IMR-90 (cell line): ENCODE data around the gene NFASC. TPM values are rescaled to one million over a fixed set of nuclear protein-coding genes. Genes with fewer than 3 reads are reported as not detected.

ENCODE experiments used
- ATAC-seq: fragments of 200-7000 bp; cut with Tn5 transposase; 2 replicates; pipeline ENCODE4 v1.9.1; 2020; ENCODE audit warnings: low read depth, mild to moderate bottlenecking, moderate library complexity
- BruUV-seq: library from RNA; stranded (reverse); fragments of 400-500 nt; replicated peaks from 2 replicates; lab custom pipeline; 2021; lab: Mats Ljungman, UMichigan
- CTCF ChIA-PET: fragments of 300-600 bp; formaldehyde crosslinking; extraction: SDS; loops from one replicate; lab custom pipeline; 2021; ENCODE audit warnings: antibody characterized with exemption; lab: Yijun Ruan, JAX
- POLR2A ChIA-PET: fragments of 300-600 bp; sonication (Branson Sonifier 250); formaldehyde crosslinking; loops from one replicate; lab custom pipeline; 2022; ENCODE audit warnings: antibody characterized with exemption; ENCODE audit not compliant: unreplicated experiment; lab: Charles Lee
- DNase-seq: peaks from one replicate; pipeline ENCODE4 v3.0.0; 2013
- H2AFZ ChIP-seq: replicated peaks from 2 replicates; pipeline ENCODE3; 2013; ENCODE audit warnings: low read length, mild to moderate bottlenecking; ENCODE audit not compliant: poor library complexity
- H2AK5ac ChIP-seq: 2 replicates; pipeline ENCODE4 v1.6.1; 2013; ENCODE audit warnings: low read depth, low read length, inconsistent platforms
- H2AK9ac ChIP-seq: replicated peaks from 2 replicates; pipeline ENCODE3; 2013; ENCODE audit warnings: mild to moderate bottlenecking, low read depth, low read length, moderate library complexity; ENCODE audit not compliant: poor library complexity
- H2BK120ac ChIP-seq: 2 replicates; pipeline ENCODE4 v1.6.1; 2013; ENCODE audit warnings: low read depth, low read length, inconsistent platforms
- H2BK15ac ChIP-seq: 3 replicates; pipeline ENCODE4 v1.6.1; 2013; ENCODE audit warnings: low read depth, low read length, inconsistent platforms
- H2BK20ac ChIP-seq: 2 replicates; pipeline ENCODE4 v1.6.1; 2013; ENCODE audit warnings: low read depth, mild to moderate bottlenecking, inconsistent platforms, low read length, moderate library complexity
- H2BK5ac ChIP-seq: 2 replicates; pipeline ENCODE4 v1.6.1; 2013; ENCODE audit warnings: mild to moderate bottlenecking, low read depth, low read length, inconsistent platforms; ENCODE audit not compliant: poor library complexity, severe bottlenecking
- H3K14ac ChIP-seq: replicated peaks from 2 replicates; pipeline ENCODE4 v1.6.1; 2013; ENCODE audit warnings: low read depth, low read length, inconsistent platforms
- H3K18ac ChIP-seq: 2 replicates; pipeline ENCODE4 v1.6.1; 2013; ENCODE audit warnings: low read depth, low read length, control low read depth
- H3K23ac ChIP-seq: 2 replicates; pipeline ENCODE4 v1.6.1; 2013; ENCODE audit warnings: low read depth, low read length, inconsistent platforms
- H3K27ac ChIP-seq: 2 replicates; pipeline ENCODE4 v1.5.1; 2013; ENCODE audit warnings: mild to moderate bottlenecking, control low read depth, low read length; ENCODE audit not compliant: insufficient read depth
- H3K27me3 ChIP-seq: 2 replicates; pipeline ENCODE4 v1.6.1; 2013; ENCODE audit warnings: low read length; ENCODE audit not compliant: control insufficient read depth, insufficient read depth
- H3K36me3 ChIP-seq: 2 replicates; pipeline ENCODE4 v1.6.1; 2013; ENCODE audit warnings: low read length, mixed read lengths; ENCODE audit not compliant: control insufficient read depth, insufficient read depth
- H3K4ac ChIP-seq: 2 replicates; pipeline ENCODE4 v1.6.1; 2013; ENCODE audit warnings: low read depth, low read length, inconsistent platforms
- H3K4me1 ChIP-seq: 2 replicates; pipeline ENCODE4 v1.6.1; 2013; ENCODE audit warnings: low read length, mixed read lengths; ENCODE audit not compliant: control insufficient read depth, insufficient read depth
- H3K4me2 ChIP-seq: 2 replicates; pipeline ENCODE4 v1.6.1; 2013; ENCODE audit warnings: low read depth, mild to moderate bottlenecking, control low read depth, low read length, moderate library complexity
- H3K4me3 ChIP-seq: 2 replicates; pipeline ENCODE4 v1.5.1; 2013; ENCODE audit warnings: low read depth, mild to moderate bottlenecking, control low read depth, low read length, moderate library complexity; ENCODE audit not compliant: insufficient read depth
- H3K56ac ChIP-seq: 2 replicates; pipeline ENCODE4 v1.6.1; 2013; ENCODE audit warnings: low read length, inconsistent platforms; ENCODE audit not compliant: insufficient read depth; ENCODE audit errors: extremely low read depth
- H3K79me1 ChIP-seq, 2 experiments: 2 replicates each; pipeline ENCODE4 v1.6.1; 2013; ENCODE audit warnings: low read length in 2 of 2, inconsistent platforms in 1 of 2, low read depth in 1 of 2
- H3K9ac ChIP-seq: 2 replicates; pipeline ENCODE4 v1.6.1; 2013; ENCODE audit warnings: low read depth, low read length, control low read depth
- H3K9me1 ChIP-seq: 2 replicates; pipeline ENCODE4 v1.6.1; 2013; ENCODE audit warnings: low read length, inconsistent platforms; ENCODE audit not compliant: insufficient read depth
- H3K9me3 ChIP-seq: 2 replicates; pipeline ENCODE4 v1.6.1; 2013; ENCODE audit warnings: low read length; ENCODE audit not compliant: control insufficient read depth, insufficient read depth
- H4K20me1 ChIP-seq: 2 replicates; pipeline ENCODE4 v1.6.1; 2013; ENCODE audit warnings: low read length, inconsistent platforms; ENCODE audit not compliant: insufficient read depth
- H4K5ac ChIP-seq: 2 replicates; pipeline ENCODE4 v1.6.1; 2013; ENCODE audit warnings: mild to moderate bottlenecking, low read depth, low read length, control low read depth
- H4K8ac ChIP-seq, 2 experiments: 2 replicates each; pipeline ENCODE4 v1.6.1; 2013; ENCODE audit warnings: low read depth in 2 of 2, low read length in 2 of 2, control low read depth in 1 of 2, inconsistent platforms in 1 of 2
- H4K91ac ChIP-seq: 2 replicates; pipeline ENCODE4 v1.6.1; 2013; ENCODE audit warnings: low read depth, low read length, inconsistent platforms; ENCODE audit not compliant: insufficient read depth
- RCOR1 ChIP-seq: IDR thresholded peaks from 2 replicates; pipeline ENCODE4 v1.6.1; 2012; ENCODE audit warnings: mild to moderate bottlenecking, low read length, improper control_type of control experiment; ENCODE audit not compliant: insufficient replicate concordance
- WGBS, 2 experiments: methylation state at CpG; one replicate each; pipeline versions ENCODE4 v1.1.5 to v1.1.7; 2013; ENCODE audit warnings: missing lambda C conversion rate in 2 of 2; ENCODE audit not compliant: insufficient read length in 1 of 2; ENCODE audit errors: extremely low coverage in 2 of 2; 5-methylcytosine and 5-hydroxymethylcytosine counted together
- dilution Hi-C: fragments of 300-500 bp; cut with HindIII; formaldehyde crosslinking; loops from one replicate; pipeline ENCODE4 v1.14.3; 2018; ENCODE audit warnings: low sequenced_read_pairs; ENCODE audit not compliant: unreplicated experiment
- in situ Hi-C: fragments of 300-500 bp; cut with MboI; formaldehyde crosslinking; loops from 3 replicates; pipeline ENCODE4 v1.14.3; 2019; ENCODE audit warnings: low sequenced_read_pairs, inconsistent platforms, mixed read lengths
- intact Hi-C: fragments of 100-400 bp; cut with micrococcal nuclease; formaldehyde crosslinking; loops from 2 replicates; pipeline ENCODE4 v1.10.0; 2022
- polyA plus RNA-seq, 3 experiments: library from polyadenylated mRNA; depleted of rRNA; stranded (reverse); fragments of >200 nt; gene quantifications; 2 replicates each; pipeline ENCODE4 v1.2.3, GENCODE V29; 2012; ENCODE audit warnings: low replicate concordance in 1 of 3
- total RNA-seq: library from RNA; depleted of rRNA; stranded (reverse); fragments of >200 nt; gene quantifications from 2 replicates; pipeline ENCODE4 v1.2.3, GENCODE V29; 2012

The NFASC gene
- total and polyA plus RNA-seq, 2 of the 4 experiments (the other 2 are of a cell fraction): 0.18 to 0.79 TPM

GRCh38 chr1:204872262-204872881 lies 1.7 kb downstream of the NFASC start:
- H3K9me3 ChIP-seq: no peaks in the 10 kb centered on the region
- no peak overlapping the region for H3K4me3 ChIP-seq
- H3K9me1 ChIP-seq: no peaks in the 10 kb centered on the region
- ATAC-seq (no peak), DNase-seq (no peak)
- intact Hi-C loops: no loop called here
- no peak overlapping the region for H3K23ac ChIP-seq
- CTCF ChIA-PET: interaction anchor here (1.6 kb wide), 1 partner anchor 65 kb away, joined by 3 read pairs; no protein-coding TSS in a partner anchor
- no peak overlapping the region for H2BK15ac ChIP-seq
- H2BK20ac ChIP-seq: no peak overlapping the region
- no peak overlapping the region for H3K9ac ChIP-seq
- H2AFZ ChIP-seq: no peak overlapping the region
- H3K27me3 ChIP-seq: peaks cover 2% of the 10 kb centered on the region; the same call in 1 of the 2 replicates
- dilution Hi-C loops: no loop called here
- BruUV-seq: no TSS peak
- H2BK120ac ChIP-seq: no peak overlapping the region
- POLR2A ChIA-PET: no interaction called here
- no peak for TF ChIP-seq RCOR1
- H2BK5ac ChIP-seq: no peak overlapping the region
- no peak overlapping the region for H3K27ac ChIP-seq
- no peak overlapping the region for H3K4ac ChIP-seq
- H4K8ac ChIP-seq: no peak overlapping the region
- in situ Hi-C loops: no loop called here
- H3K18ac ChIP-seq: no peak overlapping the region
- H3K14ac ChIP-seq: no peak overlapping the region
- no peak overlapping the region for H3K56ac ChIP-seq
- H2AK5ac ChIP-seq: no peak overlapping the region
- WGBS, 2 experiments: 100% methylated on average over 2 of the region's 6 CpGs; no CpG with 5 or more reads in 1 of the 2 experiments
- H4K20me1 ChIP-seq: no peaks in the 10 kb centered on the region; the same call in 1 of the 2 replicates
- H2AK9ac ChIP-seq: no peak overlapping the region
- no peaks in the 10 kb centered on the region for H3K79me1 ChIP-seq
- no peaks in the 10 kb centered on the region for H3K36me3 ChIP-seq
- H3K4me2 ChIP-seq: no peak overlapping the region
- H4K5ac ChIP-seq: no peak overlapping the region
- H3K4me1 ChIP-seq: no peaks in the 10 kb centered on the region
- no peak overlapping the region for H4K91ac ChIP-seq
